ENCODE results near the gene C7orf25.

GRCh38 chr7:42878303-42878702 is 33.6 kb downstream of the C7orf25 start:
- TF ChIP-seq, protein P1, sequence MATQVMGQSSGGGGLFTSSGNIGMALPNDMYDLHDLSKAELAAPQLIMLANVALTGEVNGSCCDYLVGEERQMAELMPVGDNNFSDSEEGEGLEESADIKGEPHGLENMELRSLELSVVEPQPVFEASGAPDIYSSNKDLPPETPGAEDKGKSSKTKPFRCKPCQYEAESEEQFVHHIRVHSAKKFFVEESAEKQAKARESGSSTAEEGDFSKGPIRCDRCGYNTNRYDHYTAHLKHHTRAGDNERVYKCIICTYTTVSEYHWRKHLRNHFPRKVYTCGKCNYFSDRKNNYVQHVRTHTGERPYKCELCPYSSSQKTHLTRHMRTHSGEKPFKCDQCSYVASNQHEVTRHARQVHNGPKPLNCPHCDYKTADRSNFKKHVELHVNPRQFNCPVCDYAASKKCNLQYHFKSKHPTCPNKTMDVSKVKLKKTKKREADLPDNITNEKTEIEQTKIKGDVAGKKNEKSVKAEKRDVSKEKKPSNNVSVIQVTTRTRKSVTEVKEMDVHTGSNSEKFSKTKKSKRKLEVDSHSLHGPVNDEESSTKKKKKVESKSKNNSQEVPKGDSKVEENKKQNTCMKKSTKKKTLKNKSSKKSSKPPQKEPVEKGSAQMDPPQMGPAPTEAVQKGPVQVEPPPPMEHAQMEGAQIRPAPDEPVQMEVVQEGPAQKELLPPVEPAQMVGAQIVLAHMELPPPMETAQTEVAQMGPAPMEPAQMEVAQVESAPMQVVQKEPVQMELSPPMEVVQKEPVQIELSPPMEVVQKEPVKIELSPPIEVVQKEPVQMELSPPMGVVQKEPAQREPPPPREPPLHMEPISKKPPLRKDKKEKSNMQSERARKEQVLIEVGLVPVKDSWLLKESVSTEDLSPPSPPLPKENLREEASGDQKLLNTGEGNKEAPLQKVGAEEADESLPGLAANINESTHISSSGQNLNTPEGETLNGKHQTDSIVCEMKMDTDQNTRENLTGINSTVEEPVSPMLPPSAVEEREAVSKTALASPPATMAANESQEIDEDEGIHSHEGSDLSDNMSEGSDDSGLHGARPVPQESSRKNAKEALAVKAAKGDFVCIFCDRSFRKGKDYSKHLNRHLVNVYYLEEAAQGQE (IDR thresholded peaks at IDR 0.05; ENCODE audit: insufficient read depth in 1 of 2, low read depth in 2 of 2, low read length in 1 of 2), result no peak
- TF ChIP-seq, protein P2, sequence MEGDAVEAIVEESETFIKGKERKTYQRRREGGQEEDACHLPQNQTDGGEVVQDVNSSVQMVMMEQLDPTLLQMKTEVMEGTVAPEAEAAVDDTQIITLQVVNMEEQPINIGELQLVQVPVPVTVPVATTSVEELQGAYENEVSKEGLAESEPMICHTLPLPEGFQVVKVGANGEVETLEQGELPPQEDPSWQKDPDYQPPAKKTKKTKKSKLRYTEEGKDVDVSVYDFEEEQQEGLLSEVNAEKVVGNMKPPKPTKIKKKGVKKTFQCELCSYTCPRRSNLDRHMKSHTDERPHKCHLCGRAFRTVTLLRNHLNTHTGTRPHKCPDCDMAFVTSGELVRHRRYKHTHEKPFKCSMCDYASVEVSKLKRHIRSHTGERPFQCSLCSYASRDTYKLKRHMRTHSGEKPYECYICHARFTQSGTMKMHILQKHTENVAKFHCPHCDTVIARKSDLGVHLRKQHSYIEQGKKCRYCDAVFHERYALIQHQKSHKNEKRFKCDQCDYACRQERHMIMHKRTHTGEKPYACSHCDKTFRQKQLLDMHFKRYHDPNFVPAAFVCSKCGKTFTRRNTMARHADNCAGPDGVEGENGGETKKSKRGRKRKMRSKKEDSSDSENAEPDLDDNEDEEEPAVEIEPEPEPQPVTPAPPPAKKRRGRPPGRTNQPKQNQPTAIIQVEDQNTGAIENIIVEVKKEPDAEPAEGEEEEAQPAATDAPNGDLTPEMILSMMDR (IDR thresholded peaks at IDR 0.05), result no peak
